ENCODE data around the gene FOXR1.

The FOXR1 gene

GRCh38 chr11:119025099-119025473 is 53.5 kb downstream of the FOXR1 start:
- Histone ChIP-seq H3K9me3 (no peaks in the 10 kb centered on the region), H3K27ac (no peak overlapping the region), H3K36me3 (peaks cover 57% of the 10 kb centered on the region)

GRCh38 chr11:119025541-119025940 is 54.0 kb downstream of the FOXR1 start:
- Histone ChIP-seq H3K4me1 (ENCODE audit: control insufficient read depth in 1 of 2, insufficient read depth in 1 of 2, low read depth in 1 of 2, low read length in 1 of 2) (peaks cover 12 to 16% of the 10 kb centered on the region in 2 experiments), H3K27me3 (no peaks in the 10 kb centered on the region), H3K9me3 (no peaks in the 10 kb centered on the region), H3K4me3 (ENCODE audit: low read depth in 1 of 2, low read length in 1 of 2) (no peak overlapping the region), H3K27ac (no peak overlapping the region), H3K36me3 (peaks cover 57% of the 10 kb centered on the region)
- TF ChIP-seq CTCF (IDR thresholded peaks at IDR 0.05) = no peak

More at GRCh38 chr11:119025099-119025473, 53.5 kb downstream of the FOXR1 start:
- no peak for TF ChIP-seq CTCF (IDR thresholded peaks at IDR 0.05)
- Histone ChIP-seq H3K27me3 (no peaks in the 10 kb centered on the region), H3K4me3 (ENCODE audit: low read depth in 1 of 2, low read length in 1 of 2) (no peak overlapping the region), H3K4me1 (ENCODE audit: control insufficient read depth in 1 of 2, insufficient read depth in 1 of 2, low read depth in 1 of 2, low read length in 1 of 2) (peaks cover 12 to 15% of the 10 kb centered on the region in 2 experiments)

- no peaks in the 10 kb centered on the region for H3K9me3 ChIP-seq
- no peaks in the 10 kb centered on the region for H3K27me3 ChIP-seq
- no peak overlapping the region for H3K27ac ChIP-seq
- H3K36me3 ChIP-seq = peaks cover 52% of the 10 kb centered on the region
- no peak for TF ChIP-seq CTCF (IDR thresholded peaks at IDR 0.05)
- H3K4me1 ChIP-seq (ENCODE audit: control insufficient read depth in 1 of 2, insufficient read depth in 1 of 2, low read depth in 1 of 2, low read length in 1 of 2) = peaks cover 15 to 20% of the 10 kb centered on the region in 2 experiments
- H3K4me3 ChIP-seq (ENCODE audit: low read depth in 1 of 2, low read length in 1 of 2) = no peak overlapping the region
Measured at GRCh38 chr11:119025978-119026766, 54.6 kb downstream of the FOXR1 start.

DNA sequence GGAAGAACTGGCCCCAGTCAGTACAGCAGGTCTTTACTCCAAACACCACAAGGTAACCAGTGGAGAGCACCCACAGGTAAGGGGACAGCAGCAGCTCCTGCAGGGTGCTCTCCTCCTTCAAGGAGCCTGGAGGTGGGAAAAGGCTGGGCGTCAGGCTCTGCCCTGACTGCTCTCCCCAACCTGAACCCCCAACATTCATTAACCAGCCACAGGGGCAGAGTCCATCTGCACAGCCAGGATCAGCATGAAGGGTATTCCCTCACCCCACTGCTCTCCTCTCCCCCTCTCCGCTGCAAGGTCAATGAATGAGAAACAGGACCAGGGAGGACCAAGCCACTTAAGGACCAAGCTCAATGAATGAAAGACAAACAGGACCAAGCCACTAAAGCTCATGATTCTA is 55.4 kb downstream of the FOXR1 start:
- Histone ChIP-seq H3K4me1 (ENCODE audit: control insufficient read depth in 1 of 2, insufficient read depth in 1 of 2, low read depth in 1 of 2, low read length in 1 of 2) (peaks cover 18 to 20% of the 10 kb centered on the region in 2 experiments), H3K27me3 (no peaks in the 10 kb centered on the region), H3K27ac (no peak overlapping the region), H3K36me3 (peaks cover 44% of the 10 kb centered on the region), H3K4me3 (ENCODE audit: low read depth in 1 of 2, low read length in 1 of 2) (no peak overlapping the region), H3K9me3 (no peaks in the 10 kb centered on the region)
- TF ChIP-seq CTCF (IDR thresholded peaks at IDR 0.05) = no peak

GRCh38 chr11:119027561-119028345 is 56.2 kb downstream of the FOXR1 start:
- no peaks in the 10 kb centered on the region for H3K27me3 ChIP-seq
- peaks cover 36% of the 10 kb centered on the region for H3K36me3 ChIP-seq
- H3K4me1 ChIP-seq (ENCODE audit: control insufficient read depth in 1 of 2, insufficient read depth in 1 of 2, low read depth in 1 of 2, low read length in 1 of 2) = peaks cover 18 to 20% of the 10 kb centered on the region in 2 experiments
- H3K27ac ChIP-seq = no peak overlapping the region
- H3K4me3 ChIP-seq (ENCODE audit: low read depth in 1 of 2, low read length in 1 of 2) = no peak overlapping the region
- no peak for TF ChIP-seq CTCF (IDR thresholded peaks at IDR 0.05)
- no peaks in the 10 kb centered on the region for H3K9me3 ChIP-seq

Data from neutrophil (primary cell).